Left cardiac atrium (tissue), 4 donors: ENCODE data around the gene WDFY3. TPM values are rescaled to one million over a fixed set of nuclear protein-coding genes. Genes with fewer than 3 reads are reported as not detected.
"Not testable (repeated sequence)": the region's sequence is repeated elsewhere in the genome, so short reads cannot be mapped to it uniquely, and the experiment has no call there.

ENCODE experiments used
- ATAC-seq, 2 donors: fragments of 200-7000 bp; cut with Tn5 transposase; one replicate each; pipeline ENCODE4 v1.9.1; 2020; ENCODE audit warnings: mild to moderate bottlenecking in 2 of 2, moderate library complexity in 2 of 2
- DNase-seq: peaks from one replicate; pipeline ENCODE4 v3.0.0-alpha.2; 2020
- intact Hi-C, 2 donors: fragments of 100-400 bp; cut with DNase I; formaldehyde crosslinking; loops; one replicate each; pipeline versions ENCODE4 v1.14.1 to v1.15.1; 2022 to 2023
- total RNA-seq, 2 donors: library from RNA; stranded (reverse); fragmentation: NEBNext Ultra II Directional; extraction: Animal tissue kit (Norgen Biotek cat#: 25700); gene quantifications; one replicate each; pipeline ENCODE4 v1.2.1, GENCODE V29; 2021
- donor health status: DM: no; HTN: yes; CAD: no.
- donor health status: DM: no; HTN: yes; CAD: no; lungs with severe emphysema.
- donor health status: DM: yes; HTN: yes; CAD: no.
- donor health status: Dilated cardiomyopathy.

The WDFY3 gene
- total RNA-seq, 2 donors from 2014 or later: 45.5 to 47.8 TPM

- ATAC-seq (peak in 1 of 2 donors; percentile 90), DNase-seq (no peak)
- intact Hi-C loops: no loop called here
Observed at GRCh38 chr4:84814094-84814750, 152.3 kb downstream of the WDFY3 start.

DNA sequence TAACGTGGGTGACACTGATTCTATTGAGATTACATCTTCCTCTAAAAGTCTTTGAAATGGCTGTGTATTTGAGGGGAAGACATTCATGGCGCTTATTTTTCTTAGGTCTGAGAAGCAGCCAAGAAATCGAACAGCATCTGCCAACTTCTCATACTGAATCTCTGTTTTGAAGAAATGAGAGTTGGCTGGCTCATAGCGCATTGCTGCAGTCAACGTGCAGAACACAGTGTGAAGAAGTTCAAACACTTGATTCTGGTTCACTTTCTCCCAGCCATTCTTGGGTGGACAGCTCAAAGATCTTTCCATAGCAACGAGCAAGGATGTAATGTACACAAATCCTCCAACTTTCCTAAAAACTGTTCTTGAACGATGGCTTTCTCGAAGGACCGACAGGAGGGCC, 156.5 kb downstream of the WDFY3 start:
- intact Hi-C loops: no loop called here
- no peak for DNase-seq
- ATAC-seq: no peak

GRCh38 chr4:84808332-84808731, 158.2 kb downstream of the WDFY3 start:
- DNase-seq: no peak
- no peak for ATAC-seq
- intact Hi-C loops: no loop called here

DNA sequence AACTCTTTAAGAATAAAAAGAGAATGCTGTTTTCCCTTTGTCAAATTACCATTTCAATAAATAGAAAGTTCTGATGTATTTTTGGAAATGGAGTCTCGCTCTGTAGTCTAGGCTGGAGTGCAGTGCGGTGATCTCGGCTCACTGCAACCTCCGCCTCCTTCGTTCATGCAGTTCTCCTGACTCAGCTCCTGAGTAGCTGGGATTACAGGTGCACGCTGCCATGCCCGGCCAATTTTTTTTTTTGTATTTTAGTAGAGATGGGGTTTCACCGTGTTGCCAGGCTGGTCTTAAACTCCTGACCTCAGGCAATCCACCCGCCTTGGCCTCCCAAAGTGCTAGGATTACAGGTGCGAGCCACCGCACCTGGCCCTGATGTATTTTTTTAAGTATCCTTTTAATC, 159.9 kb downstream of the WDFY3 start:
- ATAC-seq, intact Hi-C loops, DNase-seq: not testable (repeated sequence)

- intact Hi-C loops: no loop called here
- DNase-seq (no peak), ATAC-seq (peak in 1 of 2 donors; percentile 44)
Observed at GRCh38 chr4:84804136-84804535, 162.4 kb downstream of the WDFY3 start.

DNA sequence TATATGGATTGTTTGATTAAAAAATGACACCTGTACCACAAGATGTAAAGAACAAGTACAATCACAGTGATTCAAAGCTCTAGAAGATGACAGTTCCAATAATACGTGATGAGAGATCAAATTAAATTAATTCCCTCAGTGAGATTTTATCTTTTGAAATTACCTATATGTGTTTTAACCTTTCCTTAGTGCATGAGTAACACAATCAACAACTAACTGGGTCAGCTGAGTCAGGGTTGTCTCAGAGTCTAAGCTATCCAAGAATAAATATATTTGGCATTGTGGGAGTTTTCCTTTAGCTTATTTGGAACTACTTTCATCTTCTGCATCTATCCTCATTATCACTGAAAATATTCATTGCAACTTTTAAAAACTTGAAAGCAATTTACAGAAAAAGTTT, 162.8 kb downstream of the WDFY3 start:
- DNase-seq (no peak), ATAC-seq (no peak)
- intact Hi-C loops: no loop called here

- intact Hi-C loops: no loop called here
- ATAC-seq (no peak), DNase-seq (no peak)
Observed at GRCh38 chr4:84803116-84803515, 163.4 kb downstream of the WDFY3 start.

GRCh38 chr4:84800256-84800655, 166.2 kb downstream of the WDFY3 start:
- no peak for ATAC-seq
- no peak for DNase-seq
- intact Hi-C loops: no loop called here

DNA sequence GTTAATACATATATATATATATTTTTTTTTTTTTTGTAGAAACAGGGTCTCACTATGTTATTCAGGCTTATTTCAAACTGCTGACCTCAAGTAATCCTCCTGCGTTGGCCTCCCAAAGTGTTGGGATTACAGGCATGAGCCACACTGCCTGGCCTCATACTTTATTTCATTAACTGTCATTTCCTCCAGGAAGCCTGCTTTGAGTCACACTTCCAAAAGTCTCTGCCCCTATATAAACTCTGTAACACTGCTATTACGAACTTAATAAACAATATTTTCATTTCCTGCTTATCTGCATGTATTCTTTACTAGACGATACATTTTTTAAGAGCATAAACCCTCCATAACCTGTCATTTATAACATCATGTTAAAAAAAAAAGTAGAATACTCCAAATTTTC, 167.2 kb downstream of the WDFY3 start:
- ATAC-seq: no peak
- intact Hi-C loops: no loop called here

GRCh38 chr4:84796394-84796793, 170.1 kb downstream of the WDFY3 start:
- intact Hi-C loops: no loop called here
- ATAC-seq (no peak), DNase-seq (no peak)

More for the DNA sequence above, 167.2 kb downstream of the WDFY3 start:
- DNase-seq: no peak

GRCh38 chr4:84792366-84793301, 173.9 kb downstream of the WDFY3 start:
- no peak for ATAC-seq
- DNase-seq: no peak
- intact Hi-C loops: no loop called here

GRCh38 chr4:84790769-84791565, 175.5 kb downstream of the WDFY3 start:
- DNase-seq (no peak), ATAC-seq (no peak)
- intact Hi-C loops: no loop called here

GRCh38 chr4:84786478-84786877, 180.0 kb downstream of the WDFY3 start:
- no peak for DNase-seq
- intact Hi-C loops: no loop called here
- ATAC-seq: no peak

DNA sequence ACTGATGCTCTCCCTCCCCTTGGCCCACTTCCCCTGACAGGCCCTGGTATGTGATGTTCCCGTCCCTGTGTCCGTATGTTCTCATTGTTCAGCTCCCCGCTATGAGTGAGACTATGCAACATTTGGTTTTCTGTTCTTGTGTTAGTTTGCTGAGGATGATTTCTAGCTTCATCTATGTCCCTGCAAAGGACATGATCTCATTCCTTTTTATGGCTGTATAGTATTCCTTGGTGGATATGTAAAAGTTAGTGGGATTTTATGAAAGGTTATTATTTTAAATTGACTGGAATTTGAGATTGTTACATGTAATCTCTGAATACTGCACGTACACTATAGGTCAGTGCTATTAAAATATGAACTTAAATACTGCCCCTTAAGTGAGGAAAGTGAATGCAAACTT, 184.0 kb downstream of the WDFY3 start:
- DNase-seq (no peak), ATAC-seq (no peak)
- intact Hi-C loops: no loop called here

- no peak for DNase-seq
- intact Hi-C loops: no loop called here
- no peak for ATAC-seq
Observed at GRCh38 chr4:84780719-84781118, 185.8 kb downstream of the WDFY3 start.

GRCh38 chr4:84778041-84778440, 188.4 kb downstream of the WDFY3 start:
- no peak for DNase-seq
- intact Hi-C loops: no loop called here
- ATAC-seq: no peak

GRCh38 chr4:84767168-84767567, 199.3 kb downstream of the WDFY3 start:
- intact Hi-C loops: no loop called here
- ATAC-seq: no peak
- no peak for DNase-seq

- intact Hi-C loops: loop anchor here in 1 of 2 donors (5.0 kb wide), 1 partner anchor 219 kb away; no protein-coding TSS in a partner anchor
- no peak for DNase-seq
- ATAC-seq: peak; percentile 19 to 62
Observed at GRCh38 chr4:84753321-84753972, 213.0 kb downstream of the WDFY3 start.

- ATAC-seq (no peak), DNase-seq (no peak)
- intact Hi-C loops: loop anchor here (2.0 to 5.0 kb wide), 2 partner anchors 219 to 221 kb away; no protein-coding TSS in a partner anchor
Observed at GRCh38 chr4:84751707-84752106, 214.8 kb downstream of the WDFY3 start.
